ENCODE data around the gene PDE6B.

The PDE6B gene

GRCh38 chr4:600166-600565, 25.2 kb upstream of the PDE6B start:
- Histone ChIP-seq H3K36me3 (no peaks in the 10 kb centered on the region), H3K4me2 (no peak overlapping the region), H3K4me3 (no peak overlapping the region), H3K27ac (no peak overlapping the region), H3K9ac (no peak overlapping the region), H3K9me3 (replicated peaks in 1 of 11) (peaks cover 66 to 99% (median 78%) of the 10 kb centered on the region in 11 experiments), H3K27me3 (no peaks in the 10 kb centered on the region), H4K20me1 (no peaks in the 10 kb centered on the region), H3K4me1 (peaks cover 4 to 28% (median 20%) of the 10 kb centered on the region in 10 experiments; a peak in 17 of 20 replicates)
- TF ChIP-seq Cebpa-rat (IDR thresholded peaks at IDR 0.05), result no peak

DNA sequence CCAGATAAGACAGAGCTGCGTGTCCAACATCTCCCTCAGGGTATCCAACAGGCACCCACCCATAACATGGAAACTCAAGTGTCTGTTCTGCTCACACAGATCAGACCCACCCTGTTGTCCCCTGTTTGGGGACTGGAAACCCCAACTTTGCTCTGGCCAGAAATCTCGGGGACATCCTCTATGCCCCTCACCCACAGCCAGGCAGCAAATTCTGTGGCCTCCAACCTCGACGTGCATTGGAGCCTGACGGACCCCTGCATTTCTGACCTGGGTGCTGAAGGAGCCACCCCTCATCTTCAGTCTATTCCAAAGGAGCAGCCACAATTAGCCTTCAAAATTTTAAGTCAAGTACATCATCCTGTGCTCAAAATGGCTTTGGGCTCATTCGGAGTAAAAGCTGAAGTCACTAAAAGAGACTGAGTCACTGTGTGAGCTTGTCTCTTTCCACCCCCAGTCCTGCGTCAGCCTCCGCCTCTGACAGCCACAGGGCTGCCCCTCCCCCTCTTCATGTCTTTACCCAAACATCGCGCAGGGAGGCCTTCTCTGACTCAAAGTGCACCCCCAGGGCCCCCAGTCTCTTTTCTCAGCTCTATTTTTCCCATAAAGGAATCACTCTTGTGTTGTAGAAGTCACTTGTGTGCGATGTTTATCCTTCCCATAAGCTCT, 24.4 kb upstream of the PDE6B start:
- Histone ChIP-seq H3K9ac (no peak overlapping the region), H4K20me1 (no peaks in the 10 kb centered on the region), H3K4me2 (no peak overlapping the region), H3K27me3 (no peaks in the 10 kb centered on the region), H3K4me1 (peaks cover 4 to 36% (median 27%) of the 10 kb centered on the region in 10 experiments; a peak in 17 of 20 replicates), H3K27ac (no peak overlapping the region), H3K9me3 (replicated peaks in 1 of 11) (peaks cover 68 to 99% (median 78%) of the 10 kb centered on the region in 11 experiments), H3K4me3 (no peak overlapping the region; a peak in 1 of 20 replicates), H3K36me3 (0 out of 22 replicates have a peak, but pooled peaks cover 0 to 2% (median 0%) of the 10 kb centered on the region in 11 experiments)
- TF ChIP-seq Cebpa-rat (IDR thresholded peaks at IDR 0.05), result no peak

DNA sequence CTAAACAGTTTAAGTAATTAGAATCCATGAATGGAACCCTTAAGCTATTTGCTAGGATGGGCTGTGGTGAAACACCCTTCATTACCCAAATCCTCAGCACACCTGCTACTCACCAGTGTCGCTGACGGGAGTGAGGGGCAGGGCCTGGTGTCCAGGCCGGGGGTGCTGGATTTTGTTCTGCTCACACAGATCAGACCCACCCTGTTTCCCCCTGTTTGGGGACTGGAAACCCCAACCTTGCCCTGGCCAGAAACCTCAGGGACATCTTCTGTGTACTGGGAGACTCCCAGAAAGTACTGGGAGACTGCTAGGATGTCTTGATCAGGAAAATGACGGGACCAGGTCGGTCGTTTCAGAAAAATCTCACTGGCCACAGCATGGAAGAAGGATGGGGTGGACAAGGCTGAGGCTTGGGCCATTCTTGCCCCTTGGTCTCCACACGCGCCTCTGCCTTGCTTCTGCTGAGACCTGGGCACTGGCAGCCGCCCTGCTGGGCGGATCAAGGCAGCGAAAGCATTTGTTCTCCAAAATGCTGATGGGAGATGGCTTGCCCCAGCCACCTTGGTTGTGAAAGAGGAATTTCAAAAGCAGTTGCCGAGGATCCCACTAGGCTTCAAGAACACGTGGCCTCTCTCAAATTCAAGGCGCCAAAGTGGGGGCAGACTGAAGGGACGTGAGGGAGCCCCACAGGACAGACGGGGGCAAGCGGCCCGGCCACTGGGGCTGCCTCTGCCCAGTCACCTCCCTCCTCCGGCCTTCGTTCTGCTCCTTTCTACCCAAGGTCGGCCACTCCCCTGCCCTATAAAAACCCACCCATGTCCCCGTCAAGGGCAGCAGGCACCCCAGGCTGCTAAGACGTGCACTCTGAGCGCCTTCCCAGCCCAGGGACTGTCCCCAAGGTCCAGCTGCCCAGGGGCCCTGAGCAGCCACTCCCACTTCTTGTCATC, 23.5 kb upstream of the PDE6B start:
- H3K27me3 ChIP-seq, result no peaks in the 10 kb centered on the region
- H3K4me3 ChIP-seq, result no peak overlapping the region
- no peak for TF ChIP-seq Cebpa-rat (IDR thresholded peaks at IDR 0.05)
- 0 out of 22 replicates have a peak, but pooled peaks cover 0 to 4% (median 0%) of the 10 kb centered on the region in 11 experiments for H3K36me3 ChIP-seq
- peaks cover 4 to 41% (median 28%) of the 10 kb centered on the region in 10 experiments; a peak in 17 of 20 replicates for H3K4me1 ChIP-seq
- H4K20me1 ChIP-seq, result no peaks in the 10 kb centered on the region
- no peak overlapping the region for H3K27ac ChIP-seq
- peaks cover 77 to 99% (median 82%) of the 10 kb centered on the region in 11 experiments for H3K9me3 ChIP-seq (replicated peaks in 1 of 11)
- H3K9ac ChIP-seq, result no peak overlapping the region
- no peak overlapping the region for H3K4me2 ChIP-seq

- H3K4me3 ChIP-seq, result no peak overlapping the region
- TF ChIP-seq Cebpa-rat (IDR thresholded peaks at IDR 0.05), result no peak
- peak overlapping the region in 4 of 11 experiments; percentile 10 to 78 (median 63); a peak in 6 of 22 replicates for H3K4me2 ChIP-seq
- H3K9ac ChIP-seq, result no peak overlapping the region
- no peak overlapping the region for H3K27ac ChIP-seq
- H3K36me3 ChIP-seq, result 0 out of 22 replicates have a peak, but pooled peaks cover 0 to 4% (median 0%) of the 10 kb centered on the region in 11 experiments
- no peaks in the 10 kb centered on the region for H3K27me3 ChIP-seq
- peaks cover 4 to 48% (median 28%) of the 10 kb centered on the region in 10 experiments; a peak in 17 of 20 replicates for H3K4me1 ChIP-seq
- peaks cover 83 to 99% (median 88%) of the 10 kb centered on the region in 11 experiments for H3K9me3 ChIP-seq (replicated peaks in 1 of 11)
- no peaks in the 10 kb centered on the region for H4K20me1 ChIP-seq
Measured at GRCh38 chr4:602559-602942, 22.8 kb upstream of the PDE6B start.

GRCh38 chr4:604131-604530, 21.2 kb upstream of the PDE6B start:
- Histone ChIP-seq H3K4me1 (peaks cover 4 to 52% (median 28%) of the 10 kb centered on the region in 10 experiments; a peak in 17 of 20 replicates), H4K20me1 (no peaks in the 10 kb centered on the region), H3K27ac (no peak overlapping the region), H3K36me3 (0 out of 22 replicates have a peak, but pooled peaks cover 0 to 4% (median 0%) of the 10 kb centered on the region in 11 experiments), H3K27me3 (no peaks in the 10 kb centered on the region), H3K4me2 (peak overlapping the region; percentile 11 to 78 (median 53); a peak in 18 of 22 replicates), H3K9ac (no peak overlapping the region), H3K4me3 (no peak overlapping the region; a peak in 1 of 20 replicates), H3K9me3 (replicated peaks in 1 of 11) (peaks cover 81 to 99% (median 94%) of the 10 kb centered on the region in 11 experiments)
- TF ChIP-seq Cebpa-rat (IDR thresholded peaks at IDR 0.05), result no peak

DNA sequence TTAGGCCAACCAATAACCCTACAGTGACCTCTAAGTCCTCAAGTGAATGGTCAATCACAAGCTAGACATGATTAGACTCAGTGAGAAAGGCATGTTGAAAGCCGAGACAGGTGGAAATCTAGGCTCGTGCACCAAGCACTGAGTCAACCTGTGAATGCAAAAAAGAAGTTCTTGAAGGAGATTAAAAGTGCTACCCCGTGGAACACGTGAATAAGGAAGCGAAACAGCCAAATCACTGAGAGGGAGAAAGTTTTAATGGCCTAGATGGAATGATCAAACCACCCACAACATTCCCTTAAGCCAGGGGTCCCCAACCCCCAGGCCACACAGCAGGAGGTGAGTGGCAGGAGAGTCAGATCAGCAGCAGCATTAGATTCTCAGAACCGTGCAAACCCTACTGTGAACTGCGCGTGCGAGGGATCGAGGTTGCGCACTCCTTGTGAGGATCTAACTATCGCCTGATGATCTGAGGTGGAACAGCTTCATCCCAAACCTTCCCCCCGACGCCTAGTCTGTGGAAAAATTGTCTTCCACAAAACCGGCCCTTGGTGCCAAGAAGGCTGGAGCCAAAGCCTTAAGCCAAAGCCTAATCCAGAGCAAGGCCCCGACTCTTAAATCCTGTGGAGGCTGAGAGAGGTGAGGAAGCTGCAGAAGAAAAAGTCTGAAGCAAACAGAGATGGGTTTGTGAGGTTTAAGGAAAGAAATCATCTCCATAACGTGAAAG, 19.5 kb upstream of the PDE6B start:
- no peaks in the 10 kb centered on the region for H3K27me3 ChIP-seq
- no peak overlapping the region for H3K9ac ChIP-seq
- H4K20me1 ChIP-seq, result no peaks in the 10 kb centered on the region
- H3K27ac ChIP-seq, result no peak overlapping the region
- H3K4me2 ChIP-seq, result peak overlapping the region in 3 of 11 experiments; percentile 3 to 16 (median 11); a peak in 4 of 22 replicates
- H3K4me3 ChIP-seq, result no peak overlapping the region
- H3K36me3 ChIP-seq, result 0 out of 22 replicates have a peak, but pooled peaks cover 0 to 4% (median 0%) of the 10 kb centered on the region in 11 experiments
- H3K4me1 ChIP-seq, result peaks cover 4 to 58% (median 28%) of the 10 kb centered on the region in 10 experiments; a peak in 17 of 20 replicates
- TF ChIP-seq Cebpa-rat (IDR thresholded peaks at IDR 0.05), result no peak
- H3K9me3 ChIP-seq (replicated peaks in 1 of 11), result peaks cover 78 to 96% (median 88%) of the 10 kb centered on the region in 11 experiments

DNA sequence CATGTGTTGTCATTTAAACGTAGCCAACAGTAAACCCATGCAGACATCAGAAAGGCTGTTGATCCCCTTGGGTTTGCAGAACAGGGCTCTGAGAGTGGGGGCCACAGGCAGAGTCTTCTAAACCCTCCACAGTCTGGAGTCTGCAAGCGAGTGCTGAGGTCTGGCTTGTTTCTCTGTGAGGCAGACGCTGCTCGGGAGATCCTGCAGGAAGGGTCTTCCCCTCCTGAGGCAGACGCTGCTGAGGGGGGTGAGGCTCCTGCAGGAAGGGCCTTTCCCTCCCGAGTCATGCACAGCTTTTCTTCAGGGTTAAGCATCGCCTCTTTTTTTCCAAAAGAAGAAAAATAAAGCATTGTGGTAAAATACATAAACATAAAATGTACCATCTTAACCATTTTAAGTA, 17.1 kb upstream of the PDE6B start:
- Histone ChIP-seq H4K20me1 (no peaks in the 10 kb centered on the region), H3K27me3 (no peaks in the 10 kb centered on the region), H3K36me3 (0 out of 22 replicates have a peak, but pooled peaks cover 0 to 4% (median 0%) of the 10 kb centered on the region in 11 experiments), H3K4me2 (no peak overlapping the region), H3K9me3 (replicated peaks in 1 of 11) (peaks cover 54 to 82% (median 69%) of the 10 kb centered on the region in 11 experiments), H3K4me3 (no peak overlapping the region), H3K4me1 (peaks cover 4 to 73% (median 37%) of the 10 kb centered on the region in 10 experiments; a peak in 17 of 20 replicates), H3K9ac (no peak overlapping the region), H3K27ac (no peak overlapping the region)
- TF ChIP-seq Cebpa-rat (IDR thresholded peaks at IDR 0.05), result no peak

GRCh38 chr4:609400-610050, 15.8 kb upstream of the PDE6B start:
- H3K4me2 ChIP-seq, result no peak overlapping the region

More at GRCh38 chr4:609400-610050, 15.8 kb upstream of the PDE6B start:
- Histone ChIP-seq H3K27ac (no peak overlapping the region), H3K4me1 (peaks cover 0 to 61% (median 25%) of the 10 kb centered on the region in 10 experiments; a peak in 17 of 20 replicates), H3K9me3 (replicated peaks in 1 of 11) (peaks cover 47 to 72% (median 60%) of the 10 kb centered on the region in 11 experiments), H3K9ac (no peak overlapping the region), H3K4me3 (no peak overlapping the region), H3K36me3 (0 out of 22 replicates have a peak, but pooled peaks cover 0 to 4% (median 0%) of the 10 kb centered on the region in 11 experiments), H4K20me1 (no peaks in the 10 kb centered on the region), H3K27me3 (no peaks in the 10 kb centered on the region)
- no peak for TF ChIP-seq Cebpa-rat (IDR thresholded peaks at IDR 0.05)
